ENCODE results near the gene SYT15B.
"Not testable (repeated sequence)": the region's sequence is repeated elsewhere in the genome, so short reads cannot be mapped to it uniquely, and the experiment has no call there.

SYT15B gene

DNA sequence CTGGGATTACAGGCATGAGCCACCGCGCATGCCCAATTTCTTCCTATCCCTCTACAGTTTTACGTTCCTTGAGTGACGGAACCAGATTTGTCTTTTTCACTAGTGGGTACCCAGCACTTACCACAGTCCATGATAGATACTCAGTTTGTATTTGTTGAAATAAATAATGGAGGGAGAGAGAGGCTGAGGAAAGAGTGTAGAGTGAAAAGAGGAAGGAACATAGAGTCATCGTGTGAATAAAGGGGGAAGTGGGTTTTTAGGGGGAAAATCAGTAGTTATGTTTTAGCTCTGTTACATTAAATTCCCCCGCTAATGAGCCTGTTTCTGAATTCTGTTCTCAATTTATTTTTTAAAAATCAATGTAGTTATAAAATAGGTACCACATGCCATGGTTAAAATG, 37.7 kb downstream of the SYT15B start:
- not testable (repeated sequence) for DNase-seq (ENCODE audit: low read depth)

DNA sequence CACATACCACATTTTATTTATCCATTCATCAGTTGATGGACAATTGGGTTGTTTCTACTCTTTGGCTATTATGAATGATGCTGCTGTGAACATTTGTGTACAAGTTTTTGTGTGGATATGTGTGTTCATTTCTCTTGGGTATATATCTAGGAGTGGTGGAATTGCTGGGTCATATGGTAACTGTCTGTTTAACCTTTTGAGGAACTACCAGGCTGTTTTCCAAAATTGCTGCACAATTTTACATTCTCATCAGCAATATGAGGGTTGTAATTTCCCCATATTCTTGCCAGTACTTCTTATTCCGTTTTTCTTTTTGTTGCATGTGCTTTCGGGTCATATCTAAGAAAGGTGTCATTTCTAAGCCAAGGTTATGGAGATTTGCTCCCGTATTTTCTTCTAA, 38.3 kb downstream of the SYT15B start:
- not testable (repeated sequence) for DNase-seq (ENCODE audit: low read depth)

DNA sequence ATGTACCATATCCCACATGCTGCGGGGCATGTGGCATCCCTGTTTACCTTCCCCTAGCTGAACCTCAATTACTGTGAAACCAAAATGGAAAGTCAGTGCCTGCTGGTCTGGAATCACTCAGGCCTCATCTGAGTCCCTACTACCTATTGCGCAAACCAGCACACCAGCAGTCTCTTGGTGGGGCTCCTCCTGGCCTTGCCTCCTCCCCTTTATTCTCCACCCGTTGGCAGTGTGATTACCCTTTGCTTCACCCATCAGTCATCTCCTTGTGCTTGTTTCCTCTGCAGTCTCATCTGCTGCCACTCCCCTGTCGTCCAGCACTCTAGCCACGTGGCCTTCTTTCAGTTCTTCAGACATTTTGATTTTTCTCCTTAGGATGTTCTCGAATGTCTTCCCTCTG, 39.3 kb downstream of the SYT15B start:
- not testable (repeated sequence) for DNase-seq (ENCODE audit: low read depth)

DNA sequence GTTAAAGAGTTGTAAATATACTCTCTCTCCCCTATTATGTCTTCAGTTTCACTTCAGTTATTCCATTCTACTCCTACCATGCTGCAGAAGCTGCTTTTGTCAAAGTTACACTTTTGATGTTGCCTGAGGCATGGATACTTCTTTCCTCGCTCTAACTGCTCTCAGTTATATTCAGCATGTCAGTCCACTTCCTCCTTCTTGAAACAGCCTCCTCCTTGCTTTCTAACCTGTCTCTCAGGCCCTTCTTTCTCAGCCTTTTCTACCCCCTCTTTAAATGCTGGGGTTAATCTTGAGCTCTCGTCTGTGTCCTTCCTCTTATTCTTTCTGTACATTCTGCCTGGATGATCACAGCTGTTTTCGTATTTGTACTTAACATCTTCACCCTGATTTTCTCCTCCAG, 40.0 kb downstream of the SYT15B start:
- not testable (repeated sequence) for DNase-seq (ENCODE audit: low read depth)

DNA sequence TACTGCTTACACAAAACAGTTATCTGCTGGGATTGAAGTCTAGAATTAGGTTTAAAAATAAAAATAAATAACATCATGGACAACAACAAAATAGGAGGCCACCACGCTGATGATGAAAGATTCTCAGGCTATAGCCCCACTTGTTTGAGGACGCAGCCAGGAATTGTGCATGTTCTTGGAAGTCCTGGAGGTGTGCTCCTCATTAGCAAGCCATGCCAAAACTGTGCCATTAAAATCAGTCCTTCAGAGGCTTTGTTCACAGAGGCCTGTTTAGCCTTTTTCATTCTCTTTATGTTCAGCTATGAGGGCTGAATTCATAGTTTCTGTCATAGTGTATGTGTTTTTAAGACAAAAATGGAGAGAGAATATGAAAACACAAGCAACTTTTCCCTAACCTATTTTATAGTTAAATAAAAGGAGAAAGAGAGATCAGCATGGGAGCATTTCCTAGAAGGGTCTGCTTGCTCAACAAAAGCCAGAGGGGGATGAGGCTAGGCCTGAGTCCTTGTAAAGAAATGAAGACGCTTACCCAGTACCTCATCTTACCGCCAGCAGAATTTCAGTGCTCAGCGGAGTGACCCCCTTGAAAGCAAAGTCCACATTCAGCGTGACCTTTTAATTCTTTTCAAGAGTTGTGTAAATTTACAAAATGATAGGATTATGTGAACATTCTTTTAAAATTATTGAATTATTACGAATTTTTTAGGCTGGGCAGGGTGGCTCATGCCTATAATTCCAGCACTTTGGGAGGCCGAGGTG, 46.2 kb downstream of the SYT15B start:
- not testable (repeated sequence) for DNase-seq (ENCODE audit: low read depth)
